GM19324 (cell line): Measurements from ENCODE around the gene POMC.
"Not testable (repeated sequence)": the region's sequence is repeated elsewhere in the genome, so short reads cannot be mapped to it uniquely, and the experiment has no call there.

Experiments used
- ATAC-seq: cut with Tn5 transposase; IDR thresholded peaks from one replicate; pipeline ENCODE4 v1.9.1; 2021; ENCODE audit warnings: mild to moderate bottlenecking, moderate library complexity; ENCODE audit not compliant: unreplicated experiment, low FRiP score

POMC gene

GRCh38 chr2:25141120-25141519 is 27.3 kb downstream of the POMC start:
- ATAC-seq, result no peak

GRCh38 chr2:25140535-25140934 is 27.8 kb downstream of the POMC start:
- ATAC-seq, result not testable (repeated sequence)

GRCh38 chr2:25132693-25133092 is 35.7 kb downstream of the POMC start:
- no peak for ATAC-seq

- no peak for ATAC-seq
Measured at GRCh38 chr2:25132299-25132635, 36.1 kb downstream of the POMC start.

- no peak for ATAC-seq
Measured at GRCh38 chr2:25131567-25132298, 36.6 kb downstream of the POMC start.

- ATAC-seq, result no peak
Measured at GRCh38 chr2:25131253-25131566, 37.2 kb downstream of the POMC start.

GRCh38 chr2:25129901-25130520 is 38.4 kb downstream of the POMC start:
- no peak for ATAC-seq

GRCh38 chr2:25127646-25128045 is 40.7 kb downstream of the POMC start:
- ATAC-seq, result no peak

GRCh38 chr2:25127071-25127470 is 41.3 kb downstream of the POMC start:
- ATAC-seq, result not testable (repeated sequence)

GRCh38 chr2:25125976-25126375 is 42.4 kb downstream of the POMC start:
- ATAC-seq, result no peak

- no peak for ATAC-seq
Measured at GRCh38 chr2:25125189-25125588, 43.2 kb downstream of the POMC start.

GRCh38 chr2:25123682-25124081 is 44.7 kb downstream of the POMC start:
- no peak for ATAC-seq

- no peak for ATAC-seq
Measured at GRCh38 chr2:25122367-25122766, 46.0 kb downstream of the POMC start.

GRCh38 chr2:25119263-25119662 is 49.1 kb downstream of the POMC start:
- no peak for ATAC-seq

GRCh38 chr2:25116956-25117355 is 51.4 kb downstream of the POMC start:
- ATAC-seq, result no peak

- ATAC-seq, result no peak
Measured at GRCh38 chr2:25115902-25116301, 52.5 kb downstream of the POMC start.

- no peak for ATAC-seq
Measured at GRCh38 chr2:25115249-25115883, 53.0 kb downstream of the POMC start.

GRCh38 chr2:25112113-25112512 is 56.3 kb downstream of the POMC start:
- no peak for ATAC-seq
